Activated gamma-delta T cell (primary cell): Measurements from ENCODE around the gene TRIM4.
"Not testable (repeated sequence)": the region's sequence is repeated elsewhere in the genome, so short reads cannot be mapped to it uniquely, and the experiment has no call there.

Source experiments
- DNase-seq: peaks from one replicate; lab custom pipeline; 2025; lab: John Stamatoyannopoulos, UW

Gene TRIM4

GRCh38 chr7:99919814-99920112 is 433 bp upstream of the TRIM4 start:
- no peak for DNase-seq

GRCh38 chr7:99910976-99911375 is 8.4 kb downstream of the TRIM4 start:
- DNase-seq: no peak

- DNase-seq: no peak
Measured at GRCh38 chr7:99901581-99901980, 17.7 kb downstream of the TRIM4 start.

GRCh38 chr7:99899830-99900519 is 19.4 kb downstream of the TRIM4 start:
- DNase-seq: no peak

GRCh38 chr7:99898836-99899235 is 20.5 kb downstream of the TRIM4 start:
- DNase-seq: no peak

- DNase-seq: no peak
Measured at GRCh38 chr7:99898023-99898357, 21.3 kb downstream of the TRIM4 start.

GRCh38 chr7:99897322-99898022 is 21.9 kb downstream of the TRIM4 start:
- no peak for DNase-seq

- DNase-seq: no peak
Measured at GRCh38 chr7:99894738-99895137, 24.6 kb downstream of the TRIM4 start.

- DNase-seq: no peak
Measured at GRCh38 chr7:99893280-99893679, 26.1 kb downstream of the TRIM4 start.

- not testable (repeated sequence) for DNase-seq
Measured at GRCh38 chr7:99890348-99890747, 29.0 kb downstream of the TRIM4 start.

- not testable (repeated sequence) for DNase-seq
Measured at GRCh38 chr7:99888366-99888765, 31.0 kb downstream of the TRIM4 start.

GRCh38 chr7:99881370-99881769 is 38.0 kb downstream of the TRIM4 start:
- no peak for DNase-seq

GRCh38 chr7:99876933-99877332 is 42.4 kb downstream of the TRIM4 start, which contains the start of gene OR2AE1:
Gene OR2AE1 (minus strand): TSS chr7:99877033. CDS start chr7:99877033, 0 bp downstream.
- no peak for DNase-seq

GRCh38 chr7:99876491-99876890 is 42.8 kb downstream of the TRIM4 start:
- no peak for DNase-seq

- DNase-seq: no peak
Measured at GRCh38 chr7:99868246-99868645, 51.1 kb downstream of the TRIM4 start.

GRCh38 chr7:99867477-99867876 is 51.9 kb downstream of the TRIM4 start:
- DNase-seq: not testable (repeated sequence)

GRCh38 chr7:99863847-99864440 is 55.4 kb downstream of the TRIM4 start:
- no peak for DNase-seq

GRCh38 chr7:99860281-99861127 is 58.8 kb downstream of the TRIM4 start:
- no peak for DNase-seq

GRCh38 chr7:99855236-99855635 is 64.1 kb downstream of the TRIM4 start:
- DNase-seq: no peak

- no peak for DNase-seq
Measured at GRCh38 chr7:99848420-99849216, 70.7 kb downstream of the TRIM4 start.

- no peak for DNase-seq
Measured at GRCh38 chr7:99844328-99844727, 75.0 kb downstream of the TRIM4 start.

- no peak for DNase-seq
Measured at GRCh38 chr7:99843808-99844207, 75.5 kb downstream of the TRIM4 start.
